Tibial nerve (tissue), 4 donors: Measurements from ENCODE around the gene CEP164. TPM values are rescaled to one million over a fixed set of nuclear protein-coding genes. Genes with fewer than 3 reads are reported as not detected.

ENCODE experiments used
- DNase-seq, 2 donors: peaks; one replicate each; pipeline ENCODE4 v3.0.0-alpha.2; 2019; ENCODE audit warnings: low spot score in 2 of 2
- H3K27ac ChIP-seq, 4 donors: fragments of 200-600 bp; sonication (generic) in 3 of 4; one replicate each; pipeline ENCODE4 v1.5.1; 2017 to 2019; ENCODE audit warnings: mild to moderate bottlenecking in 1 of 4
- H3K27me3 ChIP-seq, 2 donors: fragments of 200-600 bp; sonication (generic) in 1 of 2; one replicate each; pipeline versions ENCODE4 v1.5.1 to v1.6.0; 2017 to 2019
- H3K36me3 ChIP-seq, 3 donors: fragments of 200-600 bp; sonication (generic); one replicate each; pipeline ENCODE4 v1.5.1; 2018 to 2019
- H3K4me1 ChIP-seq, 4 donors: fragments of 200-600 bp; sonication (generic) in 3 of 4; one replicate each; pipeline ENCODE4 v1.5.1; 2017 to 2019
- H3K4me3 ChIP-seq, 4 donors: fragments of 200-600 bp; sonication (generic) in 3 of 4; one replicate each; pipeline ENCODE4 v1.5.1; 2017 to 2019; ENCODE audit warnings: mild to moderate bottlenecking in 1 of 4, moderate library complexity in 1 of 4
- H3K9me3 ChIP-seq, 4 donors: fragments of 200-600 bp; sonication (generic) in 3 of 4; one replicate each; pipeline ENCODE4 v1.5.1; 2017 to 2019
- CTCF ChIP-seq, 5 experiments: fragments of 200-600 bp in 3 of 5; fragments of 450-650 bp in 2 of 5; sonication (generic) in 3 of 5; IDR thresholded peaks; one replicate each; pipeline ENCODE4 v1.5.1; 2016 to 2019; ENCODE audit warnings: antibody characterized with exemption in 5 of 5, mild to moderate bottlenecking in 3 of 5, moderate library complexity in 2 of 5
- EP300 ChIP-seq, 2 donors: sonication (generic); formaldehyde crosslinking; IDR thresholded peaks; one replicate each; pipeline ENCODE4 v1.6.1; 2017; ENCODE audit warnings: antibody characterized with exemption in 2 of 2, mild to moderate bottlenecking in 1 of 2
- POLR2A ChIP-seq, 2 donors: fragments of 450-650 bp; IDR thresholded peaks; one replicate each; pipeline ENCODE4 v1.6.1; 2017; ENCODE audit warnings: antibody characterized with exemption in 2 of 2, mild to moderate bottlenecking in 2 of 2, moderate library complexity in 2 of 2
- WGBS, 2 donors: methylation state at CpG; one replicate each; pipeline ENCODE4 v1.1.5; 2018; 5-methylcytosine and 5-hydroxymethylcytosine counted together
- total RNA-seq, 4 donors: library from RNA; depleted of rRNA; stranded (reverse); fragments of >200 nt; gene quantifications; one replicate each; pipeline ENCODE4 v1.1.0, GENCODE V29; 2016

CEP164 gene
- total RNA-seq, 4 donors from 2014 or later, result 23.9 to 53.4 (median 39.4) TPM

- WGBS, 2 donors, result 93 to 94% methylated on average over 4 of the region's 4 CpGs
- Histone ChIP-seq H3K27ac (no peak overlapping the region), H3K9me3 (no peaks in the 10 kb centered on the region), H3K4me1 (no peaks in the 10 kb centered on the region), H3K4me3 (no peak overlapping the region), H3K27me3 (no peaks in the 10 kb centered on the region), H3K36me3 (peaks cover 0 to 95% (median 4%) of the 10 kb centered on the region in 3 donors)
- no peak for DNase-seq
- TF ChIP-seq POLR2A (IDR thresholded peaks at IDR 0.05) (no peak), CTCF (IDR thresholded peaks at IDR 0.05) (no peak), EP300 (IDR thresholded peaks at IDR 0.05) (no peak)
Measured at GRCh38 chr11:117354550-117354949, 26.9 kb downstream of the CEP164 start.

- no peaks in the 10 kb centered on the region for H3K4me1 ChIP-seq
- DNase-seq, result no peak
- no peak overlapping the region for H3K4me3 ChIP-seq
- TF ChIP-seq CTCF (IDR thresholded peaks at IDR 0.05) (no peak), EP300 (IDR thresholded peaks at IDR 0.05) (no peak)
- WGBS, 2 donors, result 79 to 93% methylated on average over 8 of the region's 9 CpGs
- peaks cover 0 to 95% (median 0%) of the 10 kb centered on the region in 3 donors for H3K36me3 ChIP-seq
- no peaks in the 10 kb centered on the region for H3K27me3 ChIP-seq
- H3K27ac ChIP-seq, result no peak overlapping the region
- no peaks in the 10 kb centered on the region for H3K9me3 ChIP-seq
Measured at GRCh38 chr11:117356126-117356890, 28.7 kb downstream of the CEP164 start.

GRCh38 chr11:117361432-117361831, 33.8 kb downstream of the CEP164 start:
- Histone ChIP-seq H3K27ac (no peak overlapping the region), H3K36me3 (peaks cover 0 to 96% (median 0%) of the 10 kb centered on the region in 3 donors), H3K27me3 (no peaks in the 10 kb centered on the region), H3K4me3 (no peak overlapping the region), H3K9me3 (no peaks in the 10 kb centered on the region), H3K4me1 (no peaks in the 10 kb centered on the region)
- no peak for TF ChIP-seq POLR2A (IDR thresholded peaks at IDR 0.05)
- WGBS, 2 donors, result 84 to 95% methylated on average over 8 of the region's 8 CpGs
- no peak for DNase-seq

GRCh38 chr11:117366248-117366647, 38.6 kb downstream of the CEP164 start:
- Histone ChIP-seq H3K27ac (no peak overlapping the region), H3K36me3 (peaks cover 0 to 100% (median 11%) of the 10 kb centered on the region in 3 donors), H3K9me3 (no peaks in the 10 kb centered on the region), H3K4me3 (no peak overlapping the region), H3K4me1 (no peaks in the 10 kb centered on the region), H3K27me3 (no peaks in the 10 kb centered on the region)
- WGBS, 2 donors, result 69 to 75% methylated on average over 6 of the region's 6 CpGs
- no peak for DNase-seq
- TF ChIP-seq EP300 (IDR thresholded peaks at IDR 0.05) (no peak), CTCF (IDR thresholded peaks at IDR 0.05) (no peak), POLR2A (IDR thresholded peaks at IDR 0.05) (no peak)

GRCh38 chr11:117366875-117367274, 39.2 kb downstream of the CEP164 start:
- H3K36me3 ChIP-seq, result peaks cover 0 to 100% (median 14%) of the 10 kb centered on the region in 3 donors
- no peak for DNase-seq
- no peak overlapping the region for H3K27ac ChIP-seq
- H3K4me1 ChIP-seq, result no peaks in the 10 kb centered on the region
- H3K27me3 ChIP-seq, result no peaks in the 10 kb centered on the region
- no peak for TF ChIP-seq EP300 (IDR thresholded peaks at IDR 0.05)
- TF ChIP-seq CTCF (IDR thresholded peaks at IDR 0.05), result no peak
- TF ChIP-seq POLR2A (IDR thresholded peaks at IDR 0.05), result no peak
- no peaks in the 10 kb centered on the region for H3K9me3 ChIP-seq
- no peak overlapping the region for H3K4me3 ChIP-seq
- 79 to 80% methylated on average over 2 of the region's 2 CpGs for WGBS, 2 donors
